C4-2B (cell line): ENCODE results near the gene TMCC2.

Source experiments
- ZFX ChIP-seq: fragments of 450-650 bp; IDR thresholded peaks from 2 replicates; pipeline ENCODE4 v1.6.1; 2017
- TF ChIP-seq, protein P1 (sequence below): fragments of 450-650 bp; conservative IDR thresholded peaks from 2 replicates; pipeline ENCODE4 v1.5.1; 2017; ENCODE audit warnings: mild to moderate bottlenecking

DNA sequence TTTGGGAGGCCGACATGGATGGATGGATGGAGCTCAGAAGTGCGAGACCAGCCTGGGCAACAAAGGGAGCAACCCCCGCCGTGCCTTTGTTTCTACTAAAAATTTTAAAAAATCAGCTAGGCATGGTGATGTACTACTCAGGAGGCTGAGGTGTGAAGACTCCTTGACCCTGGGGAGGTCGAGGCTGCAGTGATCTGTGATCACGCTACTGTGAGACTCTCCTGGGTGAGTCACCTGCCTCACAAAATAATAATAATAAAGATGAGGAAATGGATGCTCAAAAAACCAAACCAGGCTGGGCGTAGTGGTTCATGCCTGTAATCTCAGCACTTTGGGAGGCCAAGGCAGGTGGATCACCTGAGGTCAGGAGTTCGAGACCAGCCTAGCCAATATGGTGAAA, 35.5 kb upstream of the TMCC2 start:
- TF ChIP-seq, protein P1, sequence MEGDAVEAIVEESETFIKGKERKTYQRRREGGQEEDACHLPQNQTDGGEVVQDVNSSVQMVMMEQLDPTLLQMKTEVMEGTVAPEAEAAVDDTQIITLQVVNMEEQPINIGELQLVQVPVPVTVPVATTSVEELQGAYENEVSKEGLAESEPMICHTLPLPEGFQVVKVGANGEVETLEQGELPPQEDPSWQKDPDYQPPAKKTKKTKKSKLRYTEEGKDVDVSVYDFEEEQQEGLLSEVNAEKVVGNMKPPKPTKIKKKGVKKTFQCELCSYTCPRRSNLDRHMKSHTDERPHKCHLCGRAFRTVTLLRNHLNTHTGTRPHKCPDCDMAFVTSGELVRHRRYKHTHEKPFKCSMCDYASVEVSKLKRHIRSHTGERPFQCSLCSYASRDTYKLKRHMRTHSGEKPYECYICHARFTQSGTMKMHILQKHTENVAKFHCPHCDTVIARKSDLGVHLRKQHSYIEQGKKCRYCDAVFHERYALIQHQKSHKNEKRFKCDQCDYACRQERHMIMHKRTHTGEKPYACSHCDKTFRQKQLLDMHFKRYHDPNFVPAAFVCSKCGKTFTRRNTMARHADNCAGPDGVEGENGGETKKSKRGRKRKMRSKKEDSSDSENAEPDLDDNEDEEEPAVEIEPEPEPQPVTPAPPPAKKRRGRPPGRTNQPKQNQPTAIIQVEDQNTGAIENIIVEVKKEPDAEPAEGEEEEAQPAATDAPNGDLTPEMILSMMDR = no peak
- no peak for TF ChIP-seq ZFX
